A549 (cell line): ENCODE measurements around the gene BABAM2. TPM values are rescaled to one million over a fixed set of nuclear protein-coding genes. Genes with fewer than 3 reads are reported as not detected.

Experiments
- ATAC-seq, 2 experiments: fragments of 200-7000 bp in 1 of 2; fragments of >200 bp in 1 of 2; cut with Nextera tagmentation in 1 of 2; cut with Tn5 transposase in 1 of 2; 3 replicates each; pipeline versions ENCODE4 v1.8.0 to v1.9.1; 2018 to 2020; ENCODE audit warnings: mild to moderate bottlenecking in 1 of 2, moderate library complexity in 1 of 2
- CTCF ChIA-PET: fragments of 300-600 bp; sonication (Branson Sonifier 250); formaldehyde crosslinking; extraction: SDS; loops from one replicate; lab custom pipeline; 2021; ENCODE audit warnings: antibody characterized with exemption, inconsistent platforms; lab: Yijun Ruan, JAX
- POLR2A ChIA-PET: fragments of 350-600 bp; formaldehyde crosslinking; extraction: SDS; loops from one replicate; lab custom pipeline; 2021; ENCODE audit warnings: antibody characterized with exemption, inconsistent platforms; lab: Yijun Ruan, JAX
- DNase-seq, 2 experiments: peaks; one replicate each; pipeline versions ENCODE4 v3.0.0 to v3.0.0-alpha.2; 2011 to 2016; ENCODE audit warnings: low read depth in 1 of 2, low spot score in 1 of 2
- FAIRE-seq: peaks from 2 replicates; lab custom pipeline; 2011; peaks lifted over from hg19 to GRCh38; lab: Jason Lieb, UNC
- H3K27ac ChIP-seq, 2 experiments: fragments of >200 bp; sonication (Bioruptor Twin); formaldehyde crosslinking; 3 replicates each; pipeline ENCODE4 v1.5.1; 2016 to 2017
- H3K4me1 ChIP-seq: fragments of >200 bp; sonication (Bioruptor Twin); formaldehyde crosslinking; 3 replicates; pipeline ENCODE4 v1.6.1; 2016
- H3K4me2 ChIP-seq: fragments of >200 bp; sonication (Bioruptor Twin); formaldehyde crosslinking; 3 replicates; pipeline ENCODE4 v1.6.1; 2016
- H3K4me3 ChIP-seq: fragments of >200 bp; sonication (Bioruptor Twin); formaldehyde crosslinking; 3 replicates; pipeline ENCODE4 v1.5.1; 2016
- H3K9me3 ChIP-seq: fragments of >200 bp; sonication (Bioruptor Twin); formaldehyde crosslinking; 3 replicates; pipeline ENCODE4 v1.6.1; 2016
- BCL3 ChIP-seq: fragments of >200 bp; sonication (Bioruptor Twin); formaldehyde crosslinking; IDR thresholded peaks from 3 replicates; pipeline ENCODE4 v1.6.1; 2016
- EHMT2 ChIP-seq: fragments of 200-600 bp; sonication (generic); IDR thresholded peaks from 2 replicates; pipeline ENCODE4 v1.6.1; 2016; ENCODE audit warnings: antibody characterized with exemption, low read depth, mild to moderate bottlenecking, moderate library complexity
- ESRRA ChIP-seq: fragments of 150-350 bp; IDR thresholded peaks from 2 replicates; pipeline ENCODE4 v1.6.1; 2014; ENCODE audit warnings: mild to moderate bottlenecking, low read length, borderline replicate concordance
- GATA3 ChIP-seq: IDR thresholded peaks from 2 replicates; pipeline ENCODE4 v1.6.1; 2012; ENCODE audit warnings: borderline replicate concordance
- HES2 ChIP-seq: fragments of >200 bp; sonication (Bioruptor Twin); formaldehyde crosslinking; IDR thresholded peaks from 2 replicates; pipeline ENCODE4 v1.6.1; 2016
- HEYL ChIP-seq: fragments of 250-450 bp; sonication (Bioruptor Pico); IDR thresholded peaks from 2 replicates; pipeline ENCODE4 v1.8.0; 2021; ENCODE audit warnings: mild to moderate bottlenecking, moderate library complexity
- HMGXB4 ChIP-seq: fragments of 250-450 bp; sonication (Bioruptor Pico); IDR thresholded peaks from 2 replicates; pipeline ENCODE4 v1.5.0; 2021; ENCODE audit warnings: mild to moderate bottlenecking, moderate library complexity, borderline replicate concordance
- HOXA7 ChIP-seq: fragments of 250-450 bp; sonication (Bioruptor Pico); IDR thresholded peaks from 2 replicates; pipeline ENCODE4 v1.5.0; 2020; ENCODE audit warnings: mild to moderate bottlenecking, moderate library complexity
- JUN ChIP-seq, 2 experiments: fragments of >200 bp; sonication (Bioruptor Twin); formaldehyde crosslinking; IDR thresholded peaks; 2 replicates in 1 of 2; 3 replicates in 1 of 2; pipeline ENCODE4 v1.6.1; 2016 to 2017
- JUNB ChIP-seq: fragments of >200 bp; sonication (Bioruptor Twin); formaldehyde crosslinking; IDR thresholded peaks from 2 replicates; pipeline ENCODE4 v1.6.1; 2016
- MYC ChIP-seq: IDR thresholded peaks from 2 replicates; pipeline ENCODE4 v1.6.1; 2012; ENCODE audit warnings: mild to moderate bottlenecking, inconsistent platforms, low read length, improper control_type of control experiment, borderline replicate concordance
- PHF8 ChIP-seq: fragments of 200-600 bp; sonication (generic); IDR thresholded peaks from 2 replicates; pipeline ENCODE4 v1.6.1; 2016; ENCODE audit warnings: low read depth, mild to moderate bottlenecking, antibody characterized with exemption, moderate library complexity, borderline replicate concordance
- RAD21 ChIP-seq, 2 experiments: fragments of >200 bp in 1 of 2; sonication (Bioruptor Twin) in 1 of 2; formaldehyde crosslinking in 1 of 2; IDR thresholded peaks in 1 of 2; conservative IDR thresholded peaks in 1 of 2; 2 replicates in 1 of 2; 3 replicates in 1 of 2; pipeline ENCODE4 v1.6.1; 2012 to 2018; ENCODE audit warnings: inconsistent platforms in 1 of 2
- REST ChIP-seq: fragments of 200-600 bp; sonication (generic); IDR thresholded peaks from 2 replicates; pipeline ENCODE4 v1.6.1; 2016; ENCODE audit warnings: antibody characterized with exemption, mild to moderate bottlenecking, moderate library complexity
- SREBF2 ChIP-seq: fragments of 450-650 bp; IDR thresholded peaks from 2 replicates; pipeline ENCODE4 v1.6.1; 2014; ENCODE audit warnings: mild to moderate bottlenecking, moderate library complexity
- ZFP36 ChIP-seq: fragments of 450-650 bp; IDR thresholded peaks from 2 replicates; pipeline ENCODE4 v1.6.1; 2014; ENCODE audit warnings: borderline replicate concordance; ENCODE audit not compliant: partially characterized antibody
- ZNF302 ChIP-seq: fragments of 250-450 bp; sonication (Bioruptor Pico); IDR thresholded peaks from 2 replicates; pipeline ENCODE4 v1.9.0; 2021; ENCODE audit warnings: inconsistent platforms, mild to moderate bottlenecking, moderate library complexity
- WGBS: methylation state at CpG from one replicate; pipeline ENCODE4 v1.1.6; 2017; ENCODE audit errors: missing lambda C conversion rate; 5-methylcytosine and 5-hydroxymethylcytosine counted together
- polyA plus RNA-seq, 4 experiments: library from polyadenylated mRNA; depleted of rRNA in 3 of 4; stranded (reverse); fragments of >200 nt; fragmentation: RNase III in 1 of 4; extraction: RNeasy Plus Mini Kit Qiagen cat#74134 plus additional on column Dnase treatment in 1 of 4; gene quantifications; 2 replicates in 3 of 4; 3 replicates in 1 of 4; pipeline ENCODE4 v1.2.3, GENCODE V29; 2011 to 2017

The BABAM2 gene
- polyA plus RNA-seq, 2 of the 4 experiments (the other 2 are of a cell fraction), result 53.7 to 78.4 TPM

- no peak; a peak in 2 of 6 replicates for ATAC-seq
- peaks cover 19% of the 10 kb centered on the region for H3K4me1 ChIP-seq
- TF ChIP-seq ZFP36, result peak; percentile 40
- TF ChIP-seq HEYL (CRISPR knock-in tag), result no peak
- TF ChIP-seq BCL3, result no peak
- TF ChIP-seq, all 56 proteins: peak for 1
- FAIRE-seq, result no peak
- WGBS, result 82% methylated on average over 4 of the region's 4 CpGs
- Histone ChIP-seq H3K4me3 (no peak overlapping the region), H3K4me2 (no peak overlapping the region), H3K27ac (peak overlapping the region in 1 of 2 experiments; percentile 53; a peak in 3 of 6 replicates), H3K9me3 (no peaks in the 10 kb centered on the region)
- DNase-seq, result no peak
- CTCF ChIA-PET, result no interaction called here
- POLR2A ChIA-PET, result no interaction called here
These were observed 396.9 kb downstream of the BABAM2 start for GRCh38 chr2:28287256-28287915.

GRCh38 chr2:28288620-28289019 lies 398.1 kb downstream of the BABAM2 start:
- no peak for FAIRE-seq
- WGBS, result 93% methylated on average over 5 of the region's 5 CpGs
- Histone ChIP-seq H3K4me3 (no peak overlapping the region), H3K9me3 (no peaks in the 10 kb centered on the region), H3K4me2 (no peak overlapping the region), H3K4me1 (peaks cover 19% of the 10 kb centered on the region), H3K27ac (no peak overlapping the region)
- no peak for DNase-seq
- TF ChIP-seq HMGXB4 (CRISPR knock-in tag) (no peak), REST (no peak), PHF8 (no peak), SREBF2 (no peak), MYC (no peak), HOXA7 (no peak), GATA3 (no peak), EHMT2 (no peak), RAD21 (conservative IDR thresholded peaks at IDR 0.05 in 1 of 2, IDR thresholded peaks at IDR 0.05 in 1 of 2) (no peak), ZNF302 (no peak), HES2 (no peak), JUNB (no peak), JUN (IDR thresholded peaks at IDR 0.05) (no peak), ESRRA (no peak), HEYL (CRISPR knock-in tag) (no peak)
- CTCF ChIA-PET, result interaction anchor here (0.6 kb wide), 1 partner anchor 29 kb away, joined by 3 read pairs; no protein-coding TSS in a partner anchor
- no peak for ATAC-seq
- POLR2A ChIA-PET, result no interaction called here
